Astrocyte (in vitro differentiated cells and primary cell): Measurements from ENCODE around the gene DQX1.

Experiments used
- EZH2 ChIP-seq: IDR thresholded peaks from 2 replicates; pipeline ENCODE4 v1.6.1; 2012; ENCODE audit warnings: mild to moderate bottlenecking, low read length, inconsistent platforms; ENCODE audit not compliant: insufficient read depth
- TF ChIP-seq, protein P1 (sequence below): IDR thresholded peaks from 2 replicates; pipeline ENCODE4 v1.5.1; 2011; ENCODE audit warnings: low read depth, mild to moderate bottlenecking, inconsistent platforms, low read length, moderate library complexity; ENCODE audit not compliant: insufficient read depth

DNA sequence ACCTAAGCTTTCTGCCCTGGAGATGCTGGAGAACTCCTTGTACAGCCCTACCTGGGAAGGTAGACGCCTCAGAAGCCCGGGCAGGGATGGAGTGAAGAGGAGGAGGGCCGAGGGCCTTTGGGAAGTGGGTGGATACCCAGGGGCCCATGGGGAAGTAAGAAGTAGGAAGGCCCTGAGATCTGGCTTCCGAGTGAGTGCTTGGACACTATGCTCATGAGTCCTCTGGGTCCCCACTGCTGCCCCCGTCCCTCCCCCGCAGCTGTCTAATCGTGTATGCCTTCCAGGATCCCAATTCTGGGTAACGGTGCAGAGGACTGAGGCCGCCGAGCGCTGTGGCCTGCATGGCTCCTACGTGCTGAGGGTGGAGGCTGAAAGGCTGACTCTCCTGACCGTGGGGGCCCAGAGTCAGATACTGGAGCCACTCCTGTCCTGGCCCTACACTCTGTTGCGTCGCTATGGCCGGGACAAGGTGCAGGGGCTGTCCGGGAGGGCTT is 29.6 kb upstream of the DQX1 start:
- no peak for TF ChIP-seq EZH2
- TF ChIP-seq, protein P1, sequence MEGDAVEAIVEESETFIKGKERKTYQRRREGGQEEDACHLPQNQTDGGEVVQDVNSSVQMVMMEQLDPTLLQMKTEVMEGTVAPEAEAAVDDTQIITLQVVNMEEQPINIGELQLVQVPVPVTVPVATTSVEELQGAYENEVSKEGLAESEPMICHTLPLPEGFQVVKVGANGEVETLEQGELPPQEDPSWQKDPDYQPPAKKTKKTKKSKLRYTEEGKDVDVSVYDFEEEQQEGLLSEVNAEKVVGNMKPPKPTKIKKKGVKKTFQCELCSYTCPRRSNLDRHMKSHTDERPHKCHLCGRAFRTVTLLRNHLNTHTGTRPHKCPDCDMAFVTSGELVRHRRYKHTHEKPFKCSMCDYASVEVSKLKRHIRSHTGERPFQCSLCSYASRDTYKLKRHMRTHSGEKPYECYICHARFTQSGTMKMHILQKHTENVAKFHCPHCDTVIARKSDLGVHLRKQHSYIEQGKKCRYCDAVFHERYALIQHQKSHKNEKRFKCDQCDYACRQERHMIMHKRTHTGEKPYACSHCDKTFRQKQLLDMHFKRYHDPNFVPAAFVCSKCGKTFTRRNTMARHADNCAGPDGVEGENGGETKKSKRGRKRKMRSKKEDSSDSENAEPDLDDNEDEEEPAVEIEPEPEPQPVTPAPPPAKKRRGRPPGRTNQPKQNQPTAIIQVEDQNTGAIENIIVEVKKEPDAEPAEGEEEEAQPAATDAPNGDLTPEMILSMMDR, result no peak
